ENCODE measurements around the gene SEC24A. TPM values are rescaled to one million over a fixed set of nuclear protein-coding genes. Genes with fewer than 3 reads are reported as not detected.
"Not testable (repeated sequence)": the region's sequence is repeated elsewhere in the genome, so short reads cannot be mapped to it uniquely, and the experiment has no call there.

SEC24A gene
- total RNA-seq, 4 donors from 2014 or later = 31.7 to 40.3 (median 33.5) TPM

GRCh38 chr5:134708301-134708700, 59.7 kb downstream of the SEC24A start:
- 91 to 100% methylated on average over 1 of the region's 1 CpG for WGBS, 2 donors

GRCh38 chr5:134714120-134714519, 65.5 kb downstream of the SEC24A start:
- Histone ChIP-seq H3K36me3 (peaks cover 34 to 66% of the 10 kb centered on the region in 2 donors), H3K4me3 (replicated peaks in 1 of 3) (no peak overlapping the region), H3K9me3 (no peaks in the 10 kb centered on the region), H3K4me1 (no peaks in the 10 kb centered on the region), H3K27me3 (no peaks in the 10 kb centered on the region), H3K27ac (no peak overlapping the region)
- no peak for TF ChIP-seq CTCF (IDR thresholded peaks at IDR 0.05)
- TF ChIP-seq POLR2A (IDR thresholded peaks at IDR 0.05) = no peak
- intact Hi-C loops (cut with DNase I) = no loop called here
- no peak for DNase-seq
- WGBS, 2 donors = 95 to 97% methylated on average over 5 of the region's 5 CpGs

More at GRCh38 chr5:134708301-134708700, 59.7 kb downstream of the SEC24A start:
- no peak overlapping the region for H3K4me3 ChIP-seq (replicated peaks in 1 of 3)
- no peaks in the 10 kb centered on the region for H3K27me3 ChIP-seq
- no peaks in the 10 kb centered on the region for H3K4me1 ChIP-seq
- no peaks in the 10 kb centered on the region for H3K9me3 ChIP-seq
- TF ChIP-seq CTCF (IDR thresholded peaks at IDR 0.05) (no peak), POLR2A (IDR thresholded peaks at IDR 0.05) (no peak)
- H3K27ac ChIP-seq = no peak overlapping the region
- intact Hi-C loops (cut with DNase I) = no loop called here
- peaks cover 40 to 73% of the 10 kb centered on the region in 2 donors for H3K36me3 ChIP-seq
- DNase-seq = no peak

- TF ChIP-seq CTCF (IDR thresholded peaks at IDR 0.05) (no peak), POLR2A (IDR thresholded peaks at IDR 0.05) (no peak)
- intact Hi-C loops (cut with DNase I) = no loop called here
- H3K36me3 ChIP-seq = peaks cover 34 to 65% of the 10 kb centered on the region in 2 donors
- H3K4me1 ChIP-seq = no peaks in the 10 kb centered on the region
- H3K4me3 ChIP-seq (replicated peaks in 1 of 3) = no peak overlapping the region
- WGBS, 2 donors = 91 to 98% methylated on average over 3 of the region's 3 CpGs
- H3K27ac ChIP-seq = no peak overlapping the region
- H3K27me3 ChIP-seq = no peaks in the 10 kb centered on the region
- H3K9me3 ChIP-seq = no peaks in the 10 kb centered on the region
- no peak for DNase-seq
Measured at GRCh38 chr5:134714541-134714940, 66.0 kb downstream of the SEC24A start.

- intact Hi-C loops (cut with DNase I); DNase-seq; H3K9me3 ChIP-seq; H3K4me3 ChIP-seq (replicated peaks in 1 of 3); H3K4me1 ChIP-seq; H3K27me3 ChIP-seq; H3K27ac ChIP-seq: not testable (repeated sequence)
- 96 to 97% methylated on average over 4 of the region's 4 CpGs for WGBS, 2 donors
- peaks cover 30 to 65% of the 10 kb centered on the region in 2 donors for H3K36me3 ChIP-seq
Measured at GRCh38 chr5:134715466-134715865, 66.9 kb downstream of the SEC24A start.

GRCh38 chr5:134724872-134725271, 76.3 kb downstream of the SEC24A start:
- 92 to 94% methylated on average over 1 of the region's 1 CpG for WGBS, 2 donors
- Histone ChIP-seq H3K27me3 (no peaks in the 10 kb centered on the region), H3K27ac (no peak overlapping the region), H3K4me1 (no peaks in the 10 kb centered on the region), H3K36me3 (peaks cover 35 to 42% of the 10 kb centered on the region in 2 donors), H3K9me3 (no peaks in the 10 kb centered on the region), H3K4me3 (replicated peaks in 1 of 3) (no peak overlapping the region)
- intact Hi-C loops (cut with DNase I) = no loop called here
- DNase-seq = no peak
- TF ChIP-seq POLR2A (IDR thresholded peaks at IDR 0.05) = no peak
- no peak for TF ChIP-seq CTCF (IDR thresholded peaks at IDR 0.05)

GRCh38 chr5:134732819-134733218, 84.2 kb downstream of the SEC24A start:
- H3K4me1 ChIP-seq = no peaks in the 10 kb centered on the region
- intact Hi-C loops (cut with DNase I) = loop anchor here (10.0 kb wide), 1 partner anchor 172 kb away; the partner anchor contains the start of gene PCBD2
- no peaks in the 10 kb centered on the region for H3K36me3 ChIP-seq
- WGBS, 2 donors = 69 to 79% methylated on average over 3 of the region's 3 CpGs
- TF ChIP-seq CTCF (IDR thresholded peaks at IDR 0.05) = no peak
- H3K27ac ChIP-seq = no peak overlapping the region
- H3K27me3 ChIP-seq = no peaks in the 10 kb centered on the region
- H3K4me3 ChIP-seq (replicated peaks in 1 of 3) = no peak overlapping the region
- DNase-seq = no peak
- H3K9me3 ChIP-seq = no peaks in the 10 kb centered on the region

All from thyroid gland (tissue), 4 donors.